Measurements from ENCODE around the gene CCDC159.

DNA sequence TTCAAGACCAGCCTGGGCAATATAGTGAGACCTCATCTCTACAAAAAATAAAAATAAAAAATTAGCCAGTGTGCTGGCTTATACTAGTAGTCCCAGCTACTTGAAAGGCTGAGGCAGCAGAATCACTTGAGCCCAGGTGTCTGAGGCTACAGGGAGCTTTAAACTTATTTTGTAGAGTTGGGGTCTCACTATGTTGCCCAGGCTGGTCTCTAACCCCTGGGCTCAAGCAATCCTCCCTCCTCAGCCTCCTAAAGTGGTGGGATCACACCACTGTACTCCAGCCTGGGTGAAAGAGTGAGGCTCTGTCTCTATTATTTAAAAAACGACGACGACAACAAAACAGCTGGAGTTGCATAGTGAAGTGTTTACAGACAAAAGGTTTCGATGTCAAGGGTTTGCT, 14.8 kb upstream of the CCDC159 start:
- TF ChIP-seq, protein P1, sequence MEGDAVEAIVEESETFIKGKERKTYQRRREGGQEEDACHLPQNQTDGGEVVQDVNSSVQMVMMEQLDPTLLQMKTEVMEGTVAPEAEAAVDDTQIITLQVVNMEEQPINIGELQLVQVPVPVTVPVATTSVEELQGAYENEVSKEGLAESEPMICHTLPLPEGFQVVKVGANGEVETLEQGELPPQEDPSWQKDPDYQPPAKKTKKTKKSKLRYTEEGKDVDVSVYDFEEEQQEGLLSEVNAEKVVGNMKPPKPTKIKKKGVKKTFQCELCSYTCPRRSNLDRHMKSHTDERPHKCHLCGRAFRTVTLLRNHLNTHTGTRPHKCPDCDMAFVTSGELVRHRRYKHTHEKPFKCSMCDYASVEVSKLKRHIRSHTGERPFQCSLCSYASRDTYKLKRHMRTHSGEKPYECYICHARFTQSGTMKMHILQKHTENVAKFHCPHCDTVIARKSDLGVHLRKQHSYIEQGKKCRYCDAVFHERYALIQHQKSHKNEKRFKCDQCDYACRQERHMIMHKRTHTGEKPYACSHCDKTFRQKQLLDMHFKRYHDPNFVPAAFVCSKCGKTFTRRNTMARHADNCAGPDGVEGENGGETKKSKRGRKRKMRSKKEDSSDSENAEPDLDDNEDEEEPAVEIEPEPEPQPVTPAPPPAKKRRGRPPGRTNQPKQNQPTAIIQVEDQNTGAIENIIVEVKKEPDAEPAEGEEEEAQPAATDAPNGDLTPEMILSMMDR (conservative IDR thresholded peaks at IDR 0.05; ENCODE audit: low read depth in 2 of 2): no peak
- TF ChIP-seq EZH2phosphoT487 (IDR thresholded peaks at IDR 0.05; ENCODE audit: unreplicated experiment) (no peak), EZH2 (IDR thresholded peaks at IDR 0.05; ENCODE audit: low read depth, unreplicated experiment) (no peak), STAT1 (IDR thresholded peaks at IDR 0.05; ENCODE audit: unreplicated experiment) (no peak), CREB1 (CRISPR knock-in tag; IDR thresholded peaks at IDR 0.05; ENCODE audit: low read depth) (no peak), POLR2AphosphoS5 (IDR thresholded peaks at IDR 0.05; ENCODE audit: low read depth) (no peak), JUNB (IDR thresholded peaks at IDR 0.05; ENCODE audit: unreplicated experiment) (no peak), NANOG (IDR thresholded peaks at IDR 0.05; ENCODE audit: borderline replicate concordance) (no peak)
- TF ChIP-seq, protein P2, sequence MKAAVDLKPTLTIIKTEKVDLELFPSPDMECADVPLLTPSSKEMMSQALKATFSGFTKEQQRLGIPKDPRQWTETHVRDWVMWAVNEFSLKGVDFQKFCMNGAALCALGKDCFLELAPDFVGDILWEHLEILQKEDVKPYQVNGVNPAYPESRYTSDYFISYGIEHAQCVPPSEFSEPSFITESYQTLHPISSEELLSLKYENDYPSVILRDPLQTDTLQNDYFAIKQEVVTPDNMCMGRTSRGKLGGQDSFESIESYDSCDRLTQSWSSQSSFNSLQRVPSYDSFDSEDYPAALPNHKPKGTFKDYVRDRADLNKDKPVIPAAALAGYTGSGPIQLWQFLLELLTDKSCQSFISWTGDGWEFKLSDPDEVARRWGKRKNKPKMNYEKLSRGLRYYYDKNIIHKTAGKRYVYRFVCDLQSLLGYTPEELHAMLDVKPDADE (IDR thresholded peaks at IDR 0.05): no peak
- TF ChIP-seq, protein P3, sequence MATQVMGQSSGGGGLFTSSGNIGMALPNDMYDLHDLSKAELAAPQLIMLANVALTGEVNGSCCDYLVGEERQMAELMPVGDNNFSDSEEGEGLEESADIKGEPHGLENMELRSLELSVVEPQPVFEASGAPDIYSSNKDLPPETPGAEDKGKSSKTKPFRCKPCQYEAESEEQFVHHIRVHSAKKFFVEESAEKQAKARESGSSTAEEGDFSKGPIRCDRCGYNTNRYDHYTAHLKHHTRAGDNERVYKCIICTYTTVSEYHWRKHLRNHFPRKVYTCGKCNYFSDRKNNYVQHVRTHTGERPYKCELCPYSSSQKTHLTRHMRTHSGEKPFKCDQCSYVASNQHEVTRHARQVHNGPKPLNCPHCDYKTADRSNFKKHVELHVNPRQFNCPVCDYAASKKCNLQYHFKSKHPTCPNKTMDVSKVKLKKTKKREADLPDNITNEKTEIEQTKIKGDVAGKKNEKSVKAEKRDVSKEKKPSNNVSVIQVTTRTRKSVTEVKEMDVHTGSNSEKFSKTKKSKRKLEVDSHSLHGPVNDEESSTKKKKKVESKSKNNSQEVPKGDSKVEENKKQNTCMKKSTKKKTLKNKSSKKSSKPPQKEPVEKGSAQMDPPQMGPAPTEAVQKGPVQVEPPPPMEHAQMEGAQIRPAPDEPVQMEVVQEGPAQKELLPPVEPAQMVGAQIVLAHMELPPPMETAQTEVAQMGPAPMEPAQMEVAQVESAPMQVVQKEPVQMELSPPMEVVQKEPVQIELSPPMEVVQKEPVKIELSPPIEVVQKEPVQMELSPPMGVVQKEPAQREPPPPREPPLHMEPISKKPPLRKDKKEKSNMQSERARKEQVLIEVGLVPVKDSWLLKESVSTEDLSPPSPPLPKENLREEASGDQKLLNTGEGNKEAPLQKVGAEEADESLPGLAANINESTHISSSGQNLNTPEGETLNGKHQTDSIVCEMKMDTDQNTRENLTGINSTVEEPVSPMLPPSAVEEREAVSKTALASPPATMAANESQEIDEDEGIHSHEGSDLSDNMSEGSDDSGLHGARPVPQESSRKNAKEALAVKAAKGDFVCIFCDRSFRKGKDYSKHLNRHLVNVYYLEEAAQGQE (IDR thresholded peaks at IDR 0.05; ENCODE audit: unreplicated experiment): no peak
